Renal pelvis (tissue), 12 donors: ENCODE results near the gene CCDC97. TPM values are rescaled to one million over a fixed set of nuclear protein-coding genes. Genes with fewer than 3 reads are reported as not detected.
"Not testable (repeated sequence)": the region's sequence is repeated elsewhere in the genome, so short reads cannot be mapped to it uniquely, and the experiment has no call there.

Experiments
- DNase-seq: peaks from one replicate; pipeline ENCODE4 v3.0.0-alpha.2; 2013
- long read RNA-seq, 16 experiments: transcript quantifications; one replicate each; lab custom pipeline, GENCODE V29; 2026
- polyA plus RNA-seq, 3 donors: library from polyadenylated mRNA; unstranded; fragments of 120-200 nt; gene quantifications; one replicate each; pipeline ENCODE4 v1.2.1, GENCODE V29; 2013; ENCODE audit not compliant: insufficient read length in 3 of 3

Gene CCDC97
- polyA plus RNA-seq: 10 to 100 TPM; 35.4 to 40.4 (median 35.6) TPM
- long read RNA-seq, donor 1, transcript CCDC97-201 (5 exons, 3,322 nt): major isoform, 10 of 10 reads
- long read RNA-seq, donor 1, partial matches to known transcripts: 0 of 10 reads
- long read RNA-seq, donor 1, other reads (novel, unspliced or antisense): 0 of 10 reads
- long read RNA-seq, donor 2, transcript CCDC97-201 (5 exons, 3,322 nt): major isoform, 9 of 9 reads
- long read RNA-seq, donor 2, partial matches to known transcripts: 0 of 9 reads
- long read RNA-seq, donor 2, other reads (novel, unspliced or antisense): 0 of 9 reads
- long read RNA-seq, donor 3, transcript CCDC97-201 (5 exons, 3,322 nt): major isoform, 8 of 8 reads
- long read RNA-seq, donor 3, partial matches to known transcripts: 0 of 8 reads
- long read RNA-seq, donor 3, other reads (novel, unspliced or antisense): 0 of 8 reads
- long read RNA-seq, donor 4, transcript CCDC97-201 (5 exons, 3,322 nt): major isoform, 7 of 20 reads
- long read RNA-seq, donor 4, partial matches to known transcripts: 13 of 20 reads
- long read RNA-seq, donor 4, other reads (novel, unspliced or antisense): 0 of 20 reads
- long read RNA-seq, donor 5, partial matches to known transcripts: 0 of 1 reads
- long read RNA-seq, donor 5, other reads (novel, unspliced or antisense): 0 of 1 reads
- long read RNA-seq, donor 6, transcript CCDC97-201 (5 exons, 3,322 nt): major isoform, 8 of 8 reads
- long read RNA-seq, donor 6, partial matches to known transcripts: 0 of 8 reads
- long read RNA-seq, donor 6, other reads (novel, unspliced or antisense): 0 of 8 reads
- long read RNA-seq, donor 7, transcript CCDC97-201 (5 exons, 3,322 nt): major isoform, 9 of 10 reads
- long read RNA-seq, donor 7, partial matches to known transcripts: 0 of 10 reads
- long read RNA-seq, donor 7, other reads (novel, unspliced or antisense): 0 of 10 reads
- long read RNA-seq, donor 8, transcript CCDC97-201 (5 exons, 3,322 nt): major isoform, 5 of 6 reads
- long read RNA-seq, donor 8, partial matches to known transcripts: 0 of 6 reads
- long read RNA-seq, donor 8, other reads (novel, unspliced or antisense): 0 of 6 reads
- long read RNA-seq, donor 9, transcript CCDC97-201 (5 exons, 3,322 nt): major isoform, 12 of 12 reads
- long read RNA-seq, donor 9, partial matches to known transcripts: 0 of 12 reads
- long read RNA-seq, donor 9, other reads (novel, unspliced or antisense): 0 of 12 reads
- long read RNA-seq, donor 10, transcript CCDC97-201 (5 exons, 3,322 nt): major isoform, 8 of 15 reads
- long read RNA-seq, donor 10, partial matches to known transcripts: 6 of 15 reads
- long read RNA-seq, donor 10, other reads (novel, unspliced or antisense): 0 of 15 reads
- long read RNA-seq, donor 11, partial matches to known transcripts: 0 of 2 reads
- long read RNA-seq, donor 11, other reads (novel, unspliced or antisense): 0 of 2 reads
- long read RNA-seq, donor 12, transcript CCDC97-201 (5 exons, 3,322 nt): major isoform, 12 of 12 reads
- long read RNA-seq, donor 12, partial matches to known transcripts: 0 of 12 reads
- long read RNA-seq, donor 12, other reads (novel, unspliced or antisense): 0 of 12 reads
- long read RNA-seq, donor 13, partial matches to known transcripts: 0 of 2 reads
- long read RNA-seq, donor 13, other reads (novel, unspliced or antisense): 0 of 2 reads
- long read RNA-seq, donor 14: 0 reads
- long read RNA-seq, donor 15, transcript CCDC97-201 (5 exons, 3,322 nt): major isoform, 16 of 22 reads
- long read RNA-seq, donor 15, partial matches to known transcripts: 6 of 22 reads
- long read RNA-seq, donor 15, other reads (novel, unspliced or antisense): 0 of 22 reads
- long read RNA-seq, donor 16, transcript CCDC97-201 (5 exons, 3,322 nt): major isoform, 6 of 46 reads
- long read RNA-seq, donor 16, partial matches to known transcripts: 13 of 46 reads
- long read RNA-seq, donor 16, other reads (novel, unspliced or antisense): 26 of 46 reads

DNA sequence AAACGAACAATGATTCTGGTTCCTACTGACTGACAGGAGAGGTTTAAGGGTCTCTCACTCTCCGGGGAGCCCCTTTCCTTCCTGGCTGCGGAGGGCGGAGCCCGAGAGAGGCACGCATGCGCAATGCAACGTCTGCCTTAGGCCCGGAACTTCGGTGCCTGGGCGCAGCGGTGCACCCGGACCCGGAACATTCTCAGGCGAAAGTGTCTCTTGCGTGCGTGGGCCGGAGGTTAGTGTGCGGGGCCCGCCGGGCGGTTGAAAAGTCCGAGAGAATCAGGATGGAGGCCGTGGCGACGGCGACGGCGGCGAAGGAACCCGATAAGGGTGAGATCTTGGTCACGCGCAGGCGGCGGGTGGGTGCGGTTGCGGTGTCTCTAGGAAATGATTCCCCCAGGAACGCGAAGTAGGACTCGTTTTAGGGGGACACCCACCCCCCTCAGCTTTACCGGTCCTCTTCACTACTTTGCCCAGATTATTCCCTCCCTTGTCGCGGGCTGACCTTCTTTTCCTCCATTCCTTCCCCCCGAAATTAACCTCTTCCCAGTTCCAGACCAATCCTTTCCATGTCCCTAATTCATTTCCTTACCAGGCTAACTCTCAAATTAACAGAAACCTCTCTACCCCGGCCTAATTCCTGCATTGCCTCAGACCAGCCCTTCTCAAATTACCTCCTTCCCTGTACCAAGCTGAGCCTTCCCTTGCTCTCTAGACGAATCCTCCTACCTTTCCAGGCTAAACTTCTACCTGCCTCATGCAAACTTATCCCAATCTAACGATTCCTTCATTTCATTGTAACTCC is at the start of gene CCDC97:
Gene CCDC97, plus strand, starts transcription at position 140 of the 799 bp plus-strand sequence. Its CDS starts 139 bp downstream, at position 279.
- peak; percentile 89 for DNase-seq

DNA sequence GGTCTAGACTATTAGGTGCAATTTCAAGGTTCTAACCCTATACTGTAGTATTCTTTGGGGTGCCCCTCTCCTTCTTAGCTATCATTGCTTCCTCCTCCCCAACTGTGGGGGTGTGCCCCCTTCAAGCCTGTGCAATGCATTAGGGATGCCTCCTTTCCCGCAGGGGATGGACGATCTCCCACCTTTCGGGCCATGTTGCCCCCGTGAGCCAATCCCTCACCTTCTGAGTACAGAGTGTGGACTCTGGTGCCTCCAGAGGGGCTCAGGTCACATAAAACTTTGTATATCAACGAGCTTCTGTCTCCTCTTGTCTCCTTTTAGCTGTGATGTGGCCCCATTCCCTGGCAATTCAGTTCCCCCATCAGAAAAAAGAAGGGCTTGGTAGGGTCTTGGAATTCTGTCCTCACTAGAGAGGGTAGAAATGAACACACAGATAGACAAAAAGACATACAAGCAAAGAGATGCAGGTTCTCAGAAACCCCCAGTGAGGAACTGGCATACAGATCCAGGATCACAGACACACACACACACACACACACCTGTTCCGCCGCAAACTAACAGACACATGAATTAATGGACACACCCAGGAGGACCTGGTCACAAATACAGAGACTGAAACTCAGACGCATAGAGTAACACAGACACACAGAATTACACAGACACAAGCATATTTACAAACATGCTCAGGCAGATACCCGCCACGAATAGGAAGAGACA is 48.3 kb upstream of the CCDC97 start:
- no peak for DNase-seq

DNA sequence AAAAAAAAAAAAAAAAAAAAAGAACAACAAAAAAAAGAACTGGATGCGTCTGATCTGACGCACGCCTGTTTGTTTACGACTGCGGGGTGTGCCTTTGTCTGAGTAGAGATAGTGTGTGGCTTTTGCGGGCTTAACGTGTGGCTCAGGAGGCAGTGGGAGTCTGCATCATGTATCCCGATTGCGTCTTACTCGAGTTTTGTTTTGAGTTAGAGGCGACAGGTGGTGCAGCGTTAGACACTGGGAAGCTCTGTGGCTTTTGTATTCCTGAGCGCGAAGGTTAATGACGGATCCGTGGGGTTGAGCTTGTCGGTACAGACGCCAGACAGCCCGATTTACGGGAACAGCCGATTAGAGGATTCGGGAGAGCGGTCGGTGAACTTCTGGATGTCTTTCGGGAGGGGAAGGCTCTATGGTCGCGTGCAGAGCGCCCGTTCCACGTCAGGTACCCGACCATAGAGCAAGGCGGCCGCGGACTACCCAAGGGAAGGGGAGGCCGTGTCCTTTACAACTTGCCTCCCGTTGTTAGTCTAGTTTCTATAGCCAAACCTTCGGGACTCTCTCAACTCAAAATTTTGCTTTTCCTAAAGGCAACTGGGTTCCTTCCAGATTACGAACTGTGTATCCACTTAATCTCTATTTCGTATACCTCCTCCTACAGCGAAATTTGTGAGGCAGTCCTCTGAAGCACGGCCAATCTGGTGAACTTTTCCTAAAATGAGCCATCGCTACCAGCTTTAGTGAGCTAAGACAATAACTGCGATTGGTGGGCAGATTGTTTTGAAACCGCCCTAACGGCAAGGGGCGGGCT is 46.7 kb upstream of the CCDC97 start:
- DNase-seq: peak; percentile 44

DNA sequence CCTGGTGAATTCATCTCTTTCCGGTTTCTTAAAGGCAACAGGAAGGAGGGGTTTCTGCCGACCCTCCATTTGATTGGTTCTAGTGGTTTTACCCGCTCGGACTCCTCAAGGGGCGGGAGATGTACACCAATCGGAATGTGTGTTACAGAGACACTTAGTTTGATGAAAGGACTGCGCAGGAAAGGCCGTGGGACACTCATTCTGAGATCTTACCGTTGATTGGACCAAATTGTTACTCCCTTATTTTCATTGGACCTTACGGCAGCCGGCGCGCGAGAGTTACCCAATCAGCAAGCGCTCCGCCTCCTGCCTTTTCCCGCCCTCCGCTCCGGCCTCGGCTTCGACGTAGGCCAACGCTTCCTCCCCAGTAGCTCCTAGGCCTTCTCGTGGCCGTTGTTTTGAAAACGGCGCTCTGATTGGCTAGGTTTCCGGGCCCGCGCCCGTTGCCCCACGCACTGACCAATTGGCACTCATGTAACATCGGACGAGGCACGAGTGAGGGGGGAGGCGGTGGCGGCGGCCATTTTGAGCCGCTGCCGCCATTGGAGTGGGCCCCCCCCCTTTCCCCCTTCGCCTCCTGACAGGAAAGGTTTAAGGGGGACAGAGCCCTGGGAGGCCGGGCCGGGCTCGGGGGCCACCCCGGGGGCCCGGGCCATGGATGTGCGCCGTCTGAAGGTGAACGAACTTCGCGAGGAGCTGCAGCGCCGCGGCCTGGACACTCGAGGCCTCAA is 46.0 kb upstream of the CCDC97 start, which contains the start of gene HNRNPUL1:
Gene HNRNPUL1, plus strand, starts transcription at position 523 of the 731 bp plus-strand sequence. Its CDS starts 132 bp downstream, at position 655.
- DNase-seq: peak; percentile 100

DNA sequence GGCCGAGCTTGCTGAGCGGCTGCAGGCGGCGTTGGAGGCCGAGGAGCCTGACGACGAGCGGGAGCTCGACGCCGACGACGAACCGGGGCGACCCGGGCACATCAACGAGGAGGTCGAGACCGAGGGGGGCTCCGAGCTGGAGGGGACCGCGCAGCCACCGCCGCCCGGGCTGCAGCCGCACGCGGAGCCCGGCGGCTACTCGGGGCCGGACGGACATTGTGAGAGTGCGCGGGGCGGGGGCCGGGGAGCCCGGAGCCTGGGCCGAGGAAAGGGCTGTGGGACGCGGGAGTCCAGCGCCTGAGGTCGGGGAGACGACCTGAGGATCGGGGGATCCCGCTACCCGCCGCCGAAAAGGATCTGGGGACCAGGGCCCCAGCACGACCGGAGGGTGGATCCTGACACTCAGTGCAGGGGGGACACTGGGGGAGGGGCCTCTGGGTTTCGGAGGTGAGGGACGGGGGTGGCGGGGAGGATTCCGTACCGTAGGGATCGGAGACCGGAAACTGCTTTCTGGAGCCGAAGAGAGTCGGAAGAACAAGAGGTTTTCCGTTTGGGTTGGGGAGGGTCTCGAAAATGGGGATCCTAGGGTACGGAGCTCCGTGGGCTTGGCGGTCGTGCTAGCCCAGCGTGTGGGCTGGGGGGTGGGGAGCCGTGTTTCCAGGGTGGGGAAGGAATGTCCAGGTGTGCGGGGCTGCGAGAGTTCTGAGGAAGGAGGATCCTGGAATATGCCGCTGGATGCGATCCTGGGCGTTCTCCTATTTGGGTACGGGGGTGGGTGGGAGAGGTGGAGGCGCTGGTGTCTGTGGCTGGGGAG is 45.2 kb upstream of the CCDC97 start:
- peak; percentile 59 for DNase-seq

DNA sequence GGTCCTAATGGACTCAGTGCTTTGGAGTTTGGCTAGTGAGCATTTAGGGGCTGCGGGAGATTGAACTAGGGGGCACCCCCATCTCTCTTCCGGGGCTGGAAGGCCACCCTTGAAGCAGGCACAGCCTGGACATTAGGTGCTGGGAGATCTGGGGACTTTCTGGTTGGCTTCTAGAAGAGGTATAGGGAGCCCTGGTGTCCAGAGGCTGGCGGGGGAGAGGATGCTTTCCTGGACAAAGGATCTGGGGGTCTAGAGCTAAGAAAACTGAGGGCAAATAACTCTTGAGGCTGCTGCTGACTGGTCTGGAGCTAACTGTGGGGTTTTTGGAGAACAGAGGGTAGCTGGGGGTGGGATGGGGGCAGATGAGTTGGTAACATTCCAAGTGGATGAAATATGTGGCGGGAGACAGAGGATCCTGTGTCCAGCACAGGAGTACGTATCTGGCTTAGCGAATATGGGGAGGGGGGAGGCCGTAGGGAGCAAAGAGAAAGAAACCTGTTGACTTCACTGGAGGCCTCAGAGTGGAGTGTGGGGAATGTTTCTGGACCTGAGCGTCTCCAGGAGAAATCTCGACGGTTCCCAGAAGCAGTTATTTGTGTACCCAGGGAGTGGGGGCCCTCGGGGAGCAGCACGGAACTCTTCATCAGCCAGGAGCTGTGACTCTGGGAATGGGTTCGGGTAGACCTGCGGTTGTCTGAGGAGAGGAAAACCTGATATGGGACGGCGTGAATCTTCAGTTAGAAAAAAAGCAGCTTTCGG is 44.4 kb upstream of the CCDC97 start:
- peak; percentile 43 for DNase-seq

DNA sequence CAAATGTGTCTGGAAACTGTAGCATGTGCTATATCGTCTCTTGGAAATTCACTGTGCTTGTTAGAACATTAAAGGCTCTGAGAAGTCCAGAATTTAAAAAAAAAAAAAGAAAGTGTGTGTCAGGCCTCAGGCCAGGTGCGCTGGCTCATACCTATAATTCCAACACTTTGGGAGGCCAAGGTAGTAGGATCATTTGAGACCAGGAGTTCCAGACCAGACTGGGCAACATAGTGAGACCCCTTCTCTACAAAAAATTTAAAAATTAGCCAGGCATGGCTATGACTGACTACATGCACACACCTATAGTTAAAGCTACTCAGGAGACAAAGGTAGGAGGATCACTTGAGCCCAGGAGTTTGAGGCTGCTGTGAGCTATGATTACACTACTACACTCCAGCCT is 40.9 kb upstream of the CCDC97 start:
- DNase-seq: no peak

DNA sequence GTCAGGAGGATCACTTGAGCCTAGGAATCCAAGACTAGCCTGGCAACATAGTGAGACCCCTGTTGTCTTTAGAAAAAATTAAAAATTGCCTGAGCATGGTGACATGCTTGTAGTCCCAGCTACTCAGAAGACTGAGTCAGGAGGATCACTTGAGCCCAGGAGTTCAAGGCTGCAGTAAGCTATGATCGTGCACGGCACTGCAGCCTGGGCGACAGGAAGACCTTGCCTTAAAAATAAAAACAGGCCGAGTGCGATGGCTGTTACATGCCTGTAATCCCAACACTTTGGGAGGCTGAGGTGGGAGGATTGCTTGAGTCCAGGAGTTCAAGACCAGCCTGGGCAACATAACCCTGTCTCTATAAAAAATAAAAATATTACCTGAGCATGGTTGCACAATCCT is 40.4 kb upstream of the CCDC97 start:
- no peak for DNase-seq

DNA sequence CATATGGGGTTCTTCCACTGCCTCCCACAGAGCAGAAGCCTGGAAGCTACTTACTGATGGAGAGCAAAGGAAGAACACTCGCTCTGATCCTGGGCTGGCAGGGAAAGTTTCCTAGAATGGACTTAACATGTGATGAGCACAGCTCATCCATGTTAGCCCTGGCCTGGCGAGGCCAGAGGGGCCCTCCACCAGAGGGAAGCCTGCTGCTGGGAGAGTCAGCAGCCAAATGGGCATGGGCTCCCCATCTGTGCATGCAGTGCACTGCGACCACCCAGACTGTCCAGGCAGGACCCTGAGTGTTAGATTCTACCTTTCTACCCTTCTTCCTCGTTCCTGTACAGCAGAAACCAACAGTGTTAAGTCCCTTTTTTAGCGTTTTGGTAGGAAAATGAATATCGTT is 36.9 kb upstream of the CCDC97 start:
- no peak for DNase-seq

DNA sequence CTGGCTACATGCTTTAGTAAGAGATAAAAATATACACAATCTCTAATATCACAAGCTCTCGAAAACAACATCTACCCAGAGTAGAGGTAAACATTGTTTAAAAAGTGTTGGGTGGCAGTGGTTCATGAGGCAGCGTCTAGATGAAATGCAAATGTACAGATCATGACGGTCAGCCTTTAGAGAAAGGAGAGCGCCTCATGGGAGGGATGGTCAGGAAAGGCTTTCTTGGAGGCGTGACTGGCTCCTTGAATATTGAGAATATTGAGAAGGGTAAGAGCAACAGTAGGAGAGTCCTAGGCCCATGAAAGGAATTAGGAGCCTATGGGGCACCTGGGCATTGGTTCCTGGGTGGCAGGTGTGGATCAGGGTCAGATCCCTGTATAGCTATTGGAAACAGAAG is 35.2 kb upstream of the CCDC97 start:
- no peak for DNase-seq

DNA sequence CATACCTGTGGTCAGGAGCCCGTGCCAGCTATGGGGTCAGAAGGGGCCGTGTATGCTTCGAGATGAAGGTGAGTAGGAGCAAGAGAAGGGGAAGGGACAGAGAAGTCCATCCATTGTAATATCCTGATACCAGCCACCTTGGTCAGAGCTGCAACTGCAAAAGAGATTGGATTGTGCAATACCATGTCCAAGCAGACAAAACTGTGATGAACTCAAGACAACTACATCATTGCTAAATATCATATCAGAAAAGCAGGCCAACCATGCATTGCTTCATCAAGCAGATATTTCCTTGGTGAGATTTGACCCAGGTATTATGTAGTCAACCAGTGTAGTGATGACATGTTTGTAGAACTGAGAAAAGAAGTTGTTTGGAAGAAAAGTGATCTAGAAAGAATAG is 33.7 kb upstream of the CCDC97 start:
- no peak for DNase-seq

DNA sequence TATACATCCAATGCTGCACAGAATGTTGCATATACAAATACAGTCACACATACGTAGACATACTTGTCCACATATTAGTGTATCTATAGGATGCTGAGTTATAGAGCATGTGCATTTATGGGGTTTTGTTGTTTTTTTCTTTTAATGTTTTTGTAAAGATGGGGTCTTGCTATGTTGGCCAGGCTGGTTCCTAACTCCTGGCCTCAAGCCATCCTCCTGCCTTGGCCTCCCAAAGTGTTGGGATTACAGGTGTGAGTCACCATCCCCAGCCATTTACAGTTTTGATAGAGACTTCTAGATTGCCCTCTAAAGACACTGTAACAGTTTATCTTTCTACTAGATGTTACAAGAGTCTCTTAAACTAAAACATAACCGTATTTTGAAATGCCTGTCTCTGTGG is 31.5 kb upstream of the CCDC97 start:
- DNase-seq: no peak

DNA sequence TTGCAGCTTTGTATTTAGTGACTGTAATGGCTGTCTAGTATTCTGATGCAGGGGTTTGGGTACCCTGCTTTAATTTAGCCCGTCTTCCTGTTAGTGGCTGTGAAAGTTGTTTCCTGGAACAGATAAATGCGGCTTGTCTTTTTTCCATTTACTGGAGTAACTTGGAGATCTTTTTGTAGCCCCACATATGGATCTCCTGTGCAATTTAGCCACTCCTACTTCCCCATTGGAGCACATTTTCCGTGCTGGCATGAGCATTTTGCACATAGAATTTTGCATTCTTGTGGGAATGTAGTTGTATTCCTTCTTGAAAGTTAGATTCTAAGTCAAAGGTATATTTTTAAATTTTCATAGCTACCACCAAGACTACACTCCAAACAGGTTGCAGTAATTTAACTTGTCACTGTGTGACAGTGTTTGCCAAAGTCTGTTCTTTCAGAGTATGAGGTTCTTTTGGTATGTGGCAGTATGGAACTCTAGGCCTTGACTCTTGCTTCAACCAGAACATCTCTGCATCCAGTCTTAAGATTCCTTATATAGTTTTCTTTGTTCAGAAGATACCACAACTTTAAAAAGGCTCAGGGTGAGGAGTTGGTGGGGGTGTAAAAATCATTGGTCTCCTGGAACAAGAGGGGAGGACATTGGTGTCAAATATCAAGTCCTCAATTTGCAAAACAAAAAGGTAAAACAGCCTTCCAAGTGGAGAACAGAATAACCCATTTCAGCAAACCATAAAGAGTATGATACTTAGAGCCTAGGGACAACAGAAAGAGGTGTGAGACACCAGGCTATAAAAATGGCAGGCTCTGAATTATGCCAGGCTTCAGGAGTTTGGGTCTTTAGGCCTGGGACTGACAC is 21.1 kb upstream of the CCDC97 start:
- no peak for DNase-seq

DNA sequence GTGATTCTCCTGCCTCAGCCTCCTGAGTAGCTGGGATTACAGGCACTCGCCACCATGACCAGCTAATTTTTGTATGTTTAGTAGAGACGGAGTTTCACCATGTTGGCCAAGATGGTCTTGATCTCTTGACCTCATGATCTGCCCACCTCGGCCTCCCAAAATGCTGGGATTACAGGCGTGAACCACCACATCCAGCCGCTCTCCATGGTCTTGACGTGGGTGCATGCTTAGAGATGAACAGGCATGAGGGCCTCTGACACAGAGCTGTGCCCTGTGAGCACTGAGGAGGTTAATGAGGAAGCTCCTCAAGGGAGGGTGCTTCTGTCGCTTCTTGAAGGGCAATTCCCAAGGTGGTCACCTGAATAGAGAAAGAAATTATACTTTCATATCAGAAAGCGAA is 20.2 kb upstream of the CCDC97 start:
- DNase-seq: not testable (repeated sequence)
